ENCODE measurements around the gene SMARCC1.

DNA sequence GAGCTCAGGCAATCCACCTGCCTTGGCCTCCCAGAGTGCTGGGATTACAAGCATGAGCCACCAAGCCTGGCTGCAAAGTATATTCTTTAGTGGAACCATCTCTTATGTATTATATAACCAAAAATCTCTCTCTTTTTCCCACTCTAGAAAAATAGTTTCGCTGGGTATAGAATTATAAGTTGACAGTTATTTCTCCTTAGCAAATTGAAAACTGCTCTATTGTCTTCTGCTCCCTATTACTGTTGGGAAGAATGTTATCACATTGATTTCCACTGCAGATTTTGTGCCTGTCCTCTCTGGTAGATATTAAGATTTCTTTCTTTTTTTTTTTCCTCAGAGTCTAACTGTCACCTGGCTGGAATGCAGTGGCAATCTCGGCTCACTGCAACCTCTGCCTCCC lies 11.0 kb upstream of the SMARCC1 start:
- TF ChIP-seq, protein P1, sequence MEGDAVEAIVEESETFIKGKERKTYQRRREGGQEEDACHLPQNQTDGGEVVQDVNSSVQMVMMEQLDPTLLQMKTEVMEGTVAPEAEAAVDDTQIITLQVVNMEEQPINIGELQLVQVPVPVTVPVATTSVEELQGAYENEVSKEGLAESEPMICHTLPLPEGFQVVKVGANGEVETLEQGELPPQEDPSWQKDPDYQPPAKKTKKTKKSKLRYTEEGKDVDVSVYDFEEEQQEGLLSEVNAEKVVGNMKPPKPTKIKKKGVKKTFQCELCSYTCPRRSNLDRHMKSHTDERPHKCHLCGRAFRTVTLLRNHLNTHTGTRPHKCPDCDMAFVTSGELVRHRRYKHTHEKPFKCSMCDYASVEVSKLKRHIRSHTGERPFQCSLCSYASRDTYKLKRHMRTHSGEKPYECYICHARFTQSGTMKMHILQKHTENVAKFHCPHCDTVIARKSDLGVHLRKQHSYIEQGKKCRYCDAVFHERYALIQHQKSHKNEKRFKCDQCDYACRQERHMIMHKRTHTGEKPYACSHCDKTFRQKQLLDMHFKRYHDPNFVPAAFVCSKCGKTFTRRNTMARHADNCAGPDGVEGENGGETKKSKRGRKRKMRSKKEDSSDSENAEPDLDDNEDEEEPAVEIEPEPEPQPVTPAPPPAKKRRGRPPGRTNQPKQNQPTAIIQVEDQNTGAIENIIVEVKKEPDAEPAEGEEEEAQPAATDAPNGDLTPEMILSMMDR (tag by site-specific recombination; IDR thresholded peaks at IDR 0.05), result no peak
- TF ChIP-seq, protein P2, sequence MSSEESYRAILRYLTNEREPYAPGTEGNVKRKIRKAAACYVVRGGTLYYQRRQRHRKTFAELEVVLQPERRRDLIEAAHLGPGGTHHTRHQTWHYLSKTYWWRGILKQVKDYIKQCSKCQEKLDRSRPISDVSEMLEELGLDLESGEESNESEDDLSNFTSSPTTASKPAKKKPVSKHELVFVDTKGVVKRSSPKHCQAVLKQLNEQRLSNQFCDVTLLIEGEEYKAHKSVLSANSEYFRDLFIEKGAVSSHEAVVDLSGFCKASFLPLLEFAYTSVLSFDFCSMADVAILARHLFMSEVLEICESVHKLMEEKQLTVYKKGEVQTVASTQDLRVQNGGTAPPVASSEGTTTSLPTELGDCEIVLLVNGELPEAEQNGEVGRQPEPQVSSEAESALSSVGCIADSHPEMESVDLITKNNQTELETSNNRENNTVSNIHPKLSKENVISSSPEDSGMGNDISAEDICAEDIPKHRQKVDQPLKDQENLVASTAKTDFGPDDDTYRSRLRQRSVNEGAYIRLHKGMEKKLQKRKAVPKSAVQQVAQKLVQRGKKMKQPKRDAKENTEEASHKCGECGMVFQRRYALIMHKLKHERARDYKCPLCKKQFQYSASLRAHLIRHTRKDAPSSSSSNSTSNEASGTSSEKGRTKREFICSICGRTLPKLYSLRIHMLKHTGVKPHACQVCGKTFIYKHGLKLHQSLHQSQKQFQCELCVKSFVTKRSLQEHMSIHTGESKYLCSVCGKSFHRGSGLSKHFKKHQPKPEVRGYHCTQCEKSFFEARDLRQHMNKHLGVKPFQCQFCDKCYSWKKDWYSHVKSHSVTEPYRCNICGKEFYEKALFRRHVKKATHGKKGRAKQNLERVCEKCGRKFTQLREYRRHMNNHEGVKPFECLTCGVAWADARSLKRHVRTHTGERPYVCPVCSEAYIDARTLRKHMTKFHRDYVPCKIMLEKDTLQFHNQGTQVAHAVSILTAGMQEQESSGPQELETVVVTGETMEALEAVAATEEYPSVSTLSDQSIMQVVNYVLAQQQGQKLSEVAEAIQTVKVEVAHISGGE (tag by site-specific recombination; conservative IDR thresholded peaks at IDR 0.05; ENCODE audit: low read depth), result no peak
- TF ChIP-seq, protein P3, sequence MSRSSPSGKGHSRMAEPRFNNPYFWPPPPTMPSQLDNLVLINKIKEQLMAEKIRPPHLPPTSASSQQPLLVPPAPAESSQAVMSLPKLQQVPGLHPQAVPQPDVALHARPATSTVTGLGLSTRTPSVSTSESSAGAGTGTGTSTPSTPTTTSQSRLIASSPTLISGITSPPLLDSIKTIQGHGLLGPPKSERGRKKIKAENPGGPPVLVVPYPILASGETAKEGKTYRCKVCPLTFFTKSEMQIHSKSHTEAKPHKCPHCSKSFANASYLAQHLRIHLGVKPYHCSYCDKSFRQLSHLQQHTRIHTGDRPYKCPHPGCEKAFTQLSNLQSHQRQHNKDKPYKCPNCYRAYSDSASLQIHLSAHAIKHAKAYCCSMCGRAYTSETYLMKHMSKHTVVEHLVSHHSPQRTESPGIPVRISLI (tag by site-specific recombination; IDR thresholded peaks at IDR 0.05), result no peak
- no peak for TF ChIP-seq ZNF138 (tag by site-specific recombination; IDR thresholded peaks at IDR 0.05; ENCODE audit: borderline replicate concordance)
- no peak for TF ChIP-seq ZNF274 (IDR thresholded peaks at IDR 0.05; ENCODE audit: low read length)
- no peak for TF ChIP-seq ZNF274 (tag by site-specific recombination; IDR thresholded peaks at IDR 0.05; ENCODE audit: borderline replicate concordance)
- no peak for TF ChIP-seq ZNF677 (tag by site-specific recombination; IDR thresholded peaks at IDR 0.05)
- TF ChIP-seq FEZF1 (tag by site-specific recombination; IDR thresholded peaks at IDR 0.05), result no peak
- no peak for TF ChIP-seq YY1 (tag by site-specific recombination; IDR thresholded peaks at IDR 0.05)
- no peak for TF ChIP-seq ZNF776 (tag by site-specific recombination; IDR thresholded peaks at IDR 0.05; ENCODE audit: borderline replicate concordance)
